Measurements from ENCODE around the gene SRI. TPM values are rescaled to one million over a fixed set of nuclear protein-coding genes. Genes with fewer than 3 reads are reported as not detected.
"Not testable (repeated sequence)": the region's sequence is repeated elsewhere in the genome, so short reads cannot be mapped to it uniquely, and the experiment has no call there.

SRI gene
- total RNA-seq: 16.7 TPM

- Histone ChIP-seq H3K27me3 (no peaks in the 10 kb centered on the region), H3K4me3 (peak within 1 kb of the TSS; percentile 82 to 88), H3K4me1 (peaks cover 6 to 7% of the 10 kb centered on the region in 2 donors), H3K27ac (peak within 1 kb of the TSS; percentile 86 to 89), H3K9me3 (no peaks in the 10 kb centered on the region), H3K36me3 (peaks cover 10 to 20% of the 10 kb centered on the region in 2 donors)
- TF ChIP-seq CTCF (IDR thresholded peaks at IDR 0.05): peak; percentile 58 to 88 (median 80)
- DNase-seq (ENCODE audit: low spot score in 2 of 2): peak; percentile 40 to 93
- intact Hi-C loops (cut with DNase I): loop anchor here (5.0 to 10.0 kb wide), 4 partner anchors 343 to 1065 kb away; partner anchors contain the start of genes CROT, DBF4, DMTF1 and SLC25A40
Observed at GRCh38 chr7:88219781-88220747, at the start of gene SRI. Gene SRI, minus strand, starts transcription at chr7:88220038. Its CDS starts 12 bp downstream, at chr7:88220026.

- intact Hi-C loops (cut with DNase I): no loop called here
Observed at GRCh38 chr7:88269586-88269985, 49.7 kb upstream of the SRI start.

GRCh38 chr7:88268858-88269257 is 49.0 kb upstream of the SRI start:
- no peak overlapping the region for H3K4me3 ChIP-seq
- intact Hi-C loops (cut with DNase I): no loop called here

More at GRCh38 chr7:88269586-88269985, 49.7 kb upstream of the SRI start:
- no peak overlapping the region for H3K4me3 ChIP-seq
- no peak overlapping the region for H3K27ac ChIP-seq
- no peaks in the 10 kb centered on the region for H3K27me3 ChIP-seq
- no peak for TF ChIP-seq CTCF (IDR thresholded peaks at IDR 0.05)
- H3K36me3 ChIP-seq: no peaks in the 10 kb centered on the region
- H3K4me1 ChIP-seq: no peaks in the 10 kb centered on the region
- no peak for DNase-seq (ENCODE audit: low spot score in 2 of 2)
- no peaks in the 10 kb centered on the region for H3K9me3 ChIP-seq

GRCh38 chr7:88268051-88268450 is 48.2 kb upstream of the SRI start:
- Histone ChIP-seq H3K4me3 (no peak overlapping the region), H3K27me3 (no peaks in the 10 kb centered on the region), H3K27ac (no peak overlapping the region), H3K4me1 (no peaks in the 10 kb centered on the region), H3K36me3 (no peaks in the 10 kb centered on the region), H3K9me3 (no peaks in the 10 kb centered on the region)
- intact Hi-C loops (cut with DNase I): no loop called here
- no peak for TF ChIP-seq CTCF (IDR thresholded peaks at IDR 0.05)
- no peak for DNase-seq (ENCODE audit: low spot score in 2 of 2)

More at GRCh38 chr7:88268858-88269257, 49.0 kb upstream of the SRI start:
- Histone ChIP-seq H3K36me3 (no peaks in the 10 kb centered on the region), H3K27ac (no peak overlapping the region), H3K9me3 (no peaks in the 10 kb centered on the region), H3K27me3 (no peaks in the 10 kb centered on the region), H3K4me1 (no peaks in the 10 kb centered on the region)
- no peak for TF ChIP-seq CTCF (IDR thresholded peaks at IDR 0.05)
- no peak for DNase-seq (ENCODE audit: low spot score in 2 of 2)

- H3K27ac ChIP-seq: no peak overlapping the region
- H3K27me3 ChIP-seq: no peaks in the 10 kb centered on the region
- H3K9me3 ChIP-seq: no peaks in the 10 kb centered on the region
- TF ChIP-seq CTCF (IDR thresholded peaks at IDR 0.05): no peak
- H3K4me3 ChIP-seq: no peak overlapping the region
- DNase-seq (ENCODE audit: low spot score in 2 of 2): no peak
- no peaks in the 10 kb centered on the region for H3K36me3 ChIP-seq
- intact Hi-C loops (cut with DNase I): no loop called here
- H3K4me1 ChIP-seq: no peaks in the 10 kb centered on the region
Observed at GRCh38 chr7:88267421-88267820, 47.6 kb upstream of the SRI start.

GRCh38 chr7:88264987-88265386 is 45.1 kb upstream of the SRI start:
- H3K27ac ChIP-seq; H3K36me3 ChIP-seq; intact Hi-C loops (cut with DNase I); DNase-seq (ENCODE audit: low spot score in 2 of 2); H3K27me3 ChIP-seq; H3K4me1 ChIP-seq; H3K4me3 ChIP-seq; H3K9me3 ChIP-seq: not testable (repeated sequence)

Measured in ascending aorta (tissue), 2 donors.